Mesenchymal stem cell (in vitro differentiated cells and primary cell): ENCODE results near the gene SPOCK2.

Experiments
- DNase-seq: peaks from one replicate; pipeline ENCODE4 v3.0.0-alpha.2; 2013
- H2AFZ ChIP-seq: one replicate; pipeline ENCODE4 v1.6.1; 2013; ENCODE audit warnings: low read depth, mild to moderate bottlenecking, control low read depth, inconsistent platforms, low read length, moderate library complexity
- H2AK5ac ChIP-seq: 2 replicates; pipeline ENCODE4 v1.6.1; 2013; ENCODE audit warnings: low read length, moderate library complexity, mild to moderate bottlenecking, inconsistent platforms; ENCODE audit not compliant: severe bottlenecking
- H2BK120ac ChIP-seq: one replicate; pipeline ENCODE4 v1.6.1; 2013; ENCODE audit warnings: low read depth, mild to moderate bottlenecking, inconsistent platforms, low read length, moderate library complexity
- H2BK12ac ChIP-seq, 2 experiments: one replicate each; pipeline ENCODE4 v1.6.1; 2013; ENCODE audit warnings: inconsistent platforms in 2 of 2, low read length in 2 of 2, mild to moderate bottlenecking in 2 of 2, moderate library complexity in 2 of 2, control low read depth in 1 of 2
- H2BK15ac ChIP-seq: one replicate; pipeline ENCODE4 v1.6.1; 2013; ENCODE audit warnings: mild to moderate bottlenecking, low read depth, inconsistent platforms; ENCODE audit not compliant: poor library complexity, severe bottlenecking
- H2BK5ac ChIP-seq: 2 replicates; pipeline ENCODE4 v1.6.1; 2013; ENCODE audit warnings: low read depth, mild to moderate bottlenecking, low read length, control low read depth, inconsistent platforms; ENCODE audit not compliant: poor library complexity, severe bottlenecking
- H3K14ac ChIP-seq, 2 experiments: one replicate each; pipeline ENCODE4 v1.6.1; 2013; ENCODE audit warnings: inconsistent platforms in 2 of 2, low read length in 2 of 2, control low read depth in 1 of 2, mild to moderate bottlenecking in 1 of 2, moderate library complexity in 1 of 2
- H3K18ac ChIP-seq, 2 experiments: one replicate each; pipeline ENCODE4 v1.6.1; 2013; ENCODE audit warnings: inconsistent platforms in 2 of 2, low read length in 2 of 2, control low read depth in 1 of 2, low read depth in 1 of 2, mild to moderate bottlenecking in 1 of 2
- H3K23ac ChIP-seq, 2 experiments: one replicate each; pipeline ENCODE4 v1.6.1; 2013; ENCODE audit warnings: inconsistent platforms in 2 of 2, low read length in 2 of 2, mild to moderate bottlenecking in 2 of 2, moderate library complexity in 2 of 2, control low read depth in 1 of 2
- H3K27ac ChIP-seq: 2 replicates; pipeline ENCODE4 v1.5.1; 2013; ENCODE audit warnings: mild to moderate bottlenecking, moderate library complexity, low read length, control low read depth, inconsistent platforms; ENCODE audit not compliant: poor library complexity, severe bottlenecking
- H3K27me3 ChIP-seq, 2 experiments: 2 replicates each; pipeline versions ENCODE4 v1.6.1 to v1.7.0; 2013; ENCODE audit warnings: low read length in 2 of 2, mild to moderate bottlenecking in 2 of 2, moderate library complexity in 2 of 2, control low read depth in 1 of 2, inconsistent platforms in 1 of 2; ENCODE audit not compliant: control insufficient read depth in 1 of 2, insufficient read depth in 1 of 2
- H3K36me3 ChIP-seq, 2 experiments: 2 replicates each; pipeline versions ENCODE4 v1.6.1 to v1.7.0; 2013; ENCODE audit warnings: low read length in 2 of 2, control low read depth in 1 of 2, inconsistent platforms in 1 of 2, low read depth in 1 of 2, mild to moderate bottlenecking in 1 of 2; ENCODE audit not compliant: insufficient read depth in 2 of 2, control insufficient read depth in 1 of 2
- H3K4ac ChIP-seq, 2 experiments: one replicate each; pipeline ENCODE4 v1.6.1; 2013; ENCODE audit warnings: inconsistent platforms in 2 of 2, low read length in 2 of 2, mild to moderate bottlenecking in 2 of 2, moderate library complexity in 2 of 2, control low read depth in 1 of 2, low read depth in 1 of 2
- H3K4me1 ChIP-seq: 2 replicates; pipeline ENCODE4 v1.6.1; 2013; ENCODE audit warnings: low read depth, low read length, control low read depth; ENCODE audit not compliant: control insufficient read depth, insufficient read depth
- H3K4me2 ChIP-seq: 2 replicates; pipeline ENCODE4 v1.6.1; 2013; ENCODE audit warnings: low read length, mild to moderate bottlenecking, inconsistent platforms; ENCODE audit not compliant: poor library complexity, severe bottlenecking
- H3K4me3 ChIP-seq, 2 experiments: 2 replicates each; pipeline versions ENCODE4 v1.5.1 to v1.7.0; 2013; ENCODE audit warnings: low read length in 2 of 2, mild to moderate bottlenecking in 2 of 2, control low read depth in 1 of 2, low read depth in 1 of 2; ENCODE audit not compliant: insufficient read depth in 1 of 2
- H3K79me1 ChIP-seq: replicated peaks from 2 replicates; pipeline ENCODE4 v1.6.1; 2013; ENCODE audit warnings: mild to moderate bottlenecking, control low read depth, low read length, inconsistent platforms; ENCODE audit not compliant: poor library complexity, severe bottlenecking
- H3K9ac ChIP-seq: 2 replicates; pipeline ENCODE4 v1.7.0; 2013; ENCODE audit warnings: mild to moderate bottlenecking, low read length, moderate library complexity
- H3K9me3 ChIP-seq: 2 replicates; pipeline ENCODE4 v1.7.0; 2013; ENCODE audit warnings: mild to moderate bottlenecking, low read length; ENCODE audit not compliant: control insufficient read depth
- H4K8ac ChIP-seq: one replicate; pipeline ENCODE4 v1.6.1; 2013; ENCODE audit warnings: inconsistent platforms, mild to moderate bottlenecking, low read length, moderate library complexity
- H4K91ac ChIP-seq: one replicate; pipeline ENCODE4 v1.6.1; 2013; ENCODE audit warnings: mild to moderate bottlenecking, low read length, inconsistent platforms
- WGBS: methylation state at CpG from one replicate; pipeline ENCODE4 v1.1.7; 2013; ENCODE audit warnings: mixed read lengths; 5-methylcytosine and 5-hydroxymethylcytosine counted together

The SPOCK2 gene

GRCh38 chr10:72081772-72082590 lies 6.4 kb downstream of the SPOCK2 start:
- Histone ChIP-seq H4K8ac (no peak overlapping the region), H2AK5ac (no peak overlapping the region)

DNA sequence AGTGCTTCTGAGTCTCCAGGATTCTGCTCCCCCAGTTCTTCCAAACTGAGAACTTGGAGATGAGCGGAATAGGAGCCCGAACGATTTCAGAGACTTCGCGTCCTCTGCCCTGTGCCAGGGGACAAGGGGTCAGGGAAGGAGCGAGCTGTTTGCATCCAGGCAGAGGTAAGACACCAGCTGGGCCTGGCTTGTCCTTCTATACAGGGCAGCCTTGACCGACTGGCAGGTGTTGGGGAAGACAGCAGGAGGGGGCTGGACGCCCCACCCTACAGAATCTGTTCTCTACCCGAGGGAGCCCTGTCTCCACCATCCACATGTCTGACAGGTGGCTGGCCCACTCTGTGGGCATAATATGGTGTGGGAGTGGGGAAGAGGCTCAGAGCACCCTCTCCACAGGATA lies 7.1 kb downstream of the SPOCK2 start:
- no peaks in the 10 kb centered on the region for H3K36me3 ChIP-seq
- no peak overlapping the region for H3K14ac ChIP-seq
- H3K79me1 ChIP-seq: no peaks in the 10 kb centered on the region
- H2AK5ac ChIP-seq: no peak overlapping the region
- H3K27ac ChIP-seq: no peak overlapping the region
- H3K23ac ChIP-seq: no peak overlapping the region
- peaks cover 22 to 28% of the 10 kb centered on the region in 2 experiments for H3K27me3 ChIP-seq
- WGBS: 89% methylated on average over 8 of the region's 9 CpGs
- H3K9me3 ChIP-seq: no peaks in the 10 kb centered on the region
- H3K9ac ChIP-seq: no peak overlapping the region
- no peak overlapping the region for H4K8ac ChIP-seq
- no peak overlapping the region for H4K91ac ChIP-seq
- no peak overlapping the region for H2BK15ac ChIP-seq
- no peak overlapping the region for H2AFZ ChIP-seq
- no peak overlapping the region for H2BK5ac ChIP-seq
- no peak overlapping the region for H3K4me3 ChIP-seq
- H3K4me2 ChIP-seq: no peak overlapping the region
- no peak overlapping the region for H2BK12ac ChIP-seq
- no peak for DNase-seq
- no peak overlapping the region for H3K4ac ChIP-seq
- no peak overlapping the region for H3K18ac ChIP-seq
- no peak overlapping the region for H2BK120ac ChIP-seq
- H3K4me1 ChIP-seq: peaks cover 6% of the 10 kb centered on the region

More at GRCh38 chr10:72081772-72082590, 6.4 kb downstream of the SPOCK2 start:
- Histone ChIP-seq H3K4me1 (peaks cover 12% of the 10 kb centered on the region), H3K27me3 (peaks cover 29 to 34% of the 10 kb centered on the region in 2 experiments), H4K91ac (no peak overlapping the region), H3K23ac (no peak overlapping the region), H3K79me1 (no peaks in the 10 kb centered on the region), H3K4me2 (no peak overlapping the region), H2BK120ac (no peak overlapping the region), H3K9me3 (no peaks in the 10 kb centered on the region), H3K9ac (no peak overlapping the region), H3K27ac (no peak overlapping the region), H3K4ac (no peak overlapping the region), H2AFZ (no peak overlapping the region), H2BK12ac (no peak overlapping the region), H2BK15ac (no peak overlapping the region), H3K36me3 (no peaks in the 10 kb centered on the region), H2BK5ac (no peak overlapping the region), H3K18ac (no peak overlapping the region), H3K4me3 (no peak overlapping the region), H3K14ac (no peak overlapping the region)
- WGBS: 90% methylated on average over 11 of the region's 14 CpGs
- no peak for DNase-seq

GRCh38 chr10:72080042-72080975 lies 8.0 kb downstream of the SPOCK2 start:
- H3K9me3 ChIP-seq: no peaks in the 10 kb centered on the region
- H3K4me2 ChIP-seq: no peak overlapping the region
- no peaks in the 10 kb centered on the region for H3K36me3 ChIP-seq
- peaks cover 4% of the 10 kb centered on the region for H3K4me1 ChIP-seq
- H3K4ac ChIP-seq: no peak overlapping the region
- WGBS: 93% methylated on average over 13 of the region's 14 CpGs
- no peaks in the 10 kb centered on the region for H3K79me1 ChIP-seq
- no peak for DNase-seq
- H2BK12ac ChIP-seq: no peak overlapping the region
- no peak overlapping the region for H2BK5ac ChIP-seq
- no peak overlapping the region for H3K9ac ChIP-seq
- H4K91ac ChIP-seq: no peak overlapping the region
- H2AK5ac ChIP-seq: no peak overlapping the region
- H3K23ac ChIP-seq: no peak overlapping the region
- H2BK15ac ChIP-seq: no peak overlapping the region
- no peak overlapping the region for H3K14ac ChIP-seq
- no peak overlapping the region for H2AFZ ChIP-seq
- no peak overlapping the region for H3K27ac ChIP-seq
- no peak overlapping the region for H4K8ac ChIP-seq
- peaks cover 22 to 28% of the 10 kb centered on the region in 2 experiments for H3K27me3 ChIP-seq
- H3K4me3 ChIP-seq: no peak overlapping the region
- no peak overlapping the region for H3K18ac ChIP-seq
- H2BK120ac ChIP-seq: no peak overlapping the region

GRCh38 chr10:72079356-72079755 lies 9.0 kb downstream of the SPOCK2 start:
- no peak overlapping the region for H2BK15ac ChIP-seq
- DNase-seq: no peak
- no peak overlapping the region for H3K18ac ChIP-seq
- H3K9ac ChIP-seq: no peak overlapping the region
- no peak overlapping the region for H4K91ac ChIP-seq
- WGBS: 91% methylated on average over 5 of the region's 5 CpGs
- no peaks in the 10 kb centered on the region for H3K79me1 ChIP-seq
- H4K8ac ChIP-seq: no peak overlapping the region
- no peak overlapping the region for H3K14ac ChIP-seq
- no peak overlapping the region for H2BK120ac ChIP-seq
- no peak overlapping the region for H2BK5ac ChIP-seq
- H2AK5ac ChIP-seq: no peak overlapping the region
- peaks cover 22 to 24% of the 10 kb centered on the region in 2 experiments for H3K27me3 ChIP-seq
- no peak overlapping the region for H3K23ac ChIP-seq
- no peak overlapping the region for H3K4me2 ChIP-seq
- H3K9me3 ChIP-seq: no peaks in the 10 kb centered on the region
- H3K4ac ChIP-seq: no peak overlapping the region
- H3K4me1 ChIP-seq: peaks cover 4% of the 10 kb centered on the region
- no peak overlapping the region for H2AFZ ChIP-seq
- H3K27ac ChIP-seq: no peak overlapping the region
- H3K4me3 ChIP-seq: no peak overlapping the region
- no peak overlapping the region for H2BK12ac ChIP-seq
- no peaks in the 10 kb centered on the region for H3K36me3 ChIP-seq
